Adrenal gland (tissue), 5 donors: ENCODE data around the gene NAP1L1.

Experiments
- POLR2A ChIP-seq, 2 donors: fragments of 450-650 bp; IDR thresholded peaks; one replicate each; pipeline ENCODE4 v1.6.1; 2017; ENCODE audit warnings: antibody characterized with exemption in 2 of 2, mild to moderate bottlenecking in 2 of 2, moderate library complexity in 1 of 2
- TF ChIP-seq, protein P1 (sequence below), 6 experiments: fragments of 450-650 bp in 4 of 6; fragments of 200-600 bp in 2 of 6; sonication (generic) in 1 of 6; IDR thresholded peaks; 1 replicate in 5 of 6; 2 replicates in 1 of 6; pipeline versions ENCODE4 v1.5.1 to v1.8.0; 2016 to 2021; ENCODE audit warnings: antibody characterized with exemption in 6 of 6, mild to moderate bottlenecking in 2 of 6, moderate library complexity in 1 of 6
- donor health status: DM: no; HTN: no; CAD: no.

DNA sequence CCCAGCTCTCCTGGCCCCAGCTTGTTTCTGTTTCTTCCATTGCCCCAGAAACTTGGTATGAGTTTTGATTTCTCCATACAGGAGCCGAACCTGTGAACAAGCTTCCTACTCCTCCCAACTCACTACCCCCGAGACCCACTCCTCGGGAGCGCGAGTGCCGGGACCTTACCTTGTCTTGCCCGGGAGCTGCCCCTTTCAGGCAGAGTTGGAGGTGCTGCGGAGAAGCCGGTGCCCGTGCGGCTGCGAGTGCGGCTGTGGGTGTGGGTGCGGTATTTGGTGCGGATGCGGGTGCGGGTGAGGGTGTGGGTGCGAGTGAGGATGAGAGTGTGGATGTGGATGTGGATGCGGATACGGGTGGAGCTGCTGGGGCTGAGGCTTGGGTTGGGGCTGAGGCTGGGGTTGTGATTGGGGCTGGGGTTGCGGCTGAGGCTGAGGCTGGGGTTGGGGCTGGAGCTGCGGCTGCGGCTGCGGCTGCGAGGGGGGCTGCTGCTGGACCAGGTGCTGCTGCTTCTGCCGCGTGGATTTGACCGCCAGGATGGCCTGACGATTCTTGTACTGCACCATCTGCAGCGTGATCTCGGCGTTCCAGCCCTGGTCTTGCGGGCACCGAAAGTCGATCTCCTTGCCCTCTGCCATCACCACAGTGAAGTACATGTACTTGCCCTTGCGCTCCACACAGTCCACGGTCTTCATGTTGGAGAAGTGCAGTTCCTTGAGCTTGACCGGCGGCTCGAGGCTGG is 54.0 kb downstream of the NAP1L1 start:
- no peak for TF ChIP-seq POLR2A (IDR thresholded peaks at IDR 0.05)
- TF ChIP-seq, protein P1, sequence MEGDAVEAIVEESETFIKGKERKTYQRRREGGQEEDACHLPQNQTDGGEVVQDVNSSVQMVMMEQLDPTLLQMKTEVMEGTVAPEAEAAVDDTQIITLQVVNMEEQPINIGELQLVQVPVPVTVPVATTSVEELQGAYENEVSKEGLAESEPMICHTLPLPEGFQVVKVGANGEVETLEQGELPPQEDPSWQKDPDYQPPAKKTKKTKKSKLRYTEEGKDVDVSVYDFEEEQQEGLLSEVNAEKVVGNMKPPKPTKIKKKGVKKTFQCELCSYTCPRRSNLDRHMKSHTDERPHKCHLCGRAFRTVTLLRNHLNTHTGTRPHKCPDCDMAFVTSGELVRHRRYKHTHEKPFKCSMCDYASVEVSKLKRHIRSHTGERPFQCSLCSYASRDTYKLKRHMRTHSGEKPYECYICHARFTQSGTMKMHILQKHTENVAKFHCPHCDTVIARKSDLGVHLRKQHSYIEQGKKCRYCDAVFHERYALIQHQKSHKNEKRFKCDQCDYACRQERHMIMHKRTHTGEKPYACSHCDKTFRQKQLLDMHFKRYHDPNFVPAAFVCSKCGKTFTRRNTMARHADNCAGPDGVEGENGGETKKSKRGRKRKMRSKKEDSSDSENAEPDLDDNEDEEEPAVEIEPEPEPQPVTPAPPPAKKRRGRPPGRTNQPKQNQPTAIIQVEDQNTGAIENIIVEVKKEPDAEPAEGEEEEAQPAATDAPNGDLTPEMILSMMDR (IDR thresholded peaks at IDR 0.05): no peak
